K562 (cell line): ENCODE measurements around the gene ARHGEF16. TPM values are rescaled to one million over a fixed set of nuclear protein-coding genes. Genes with fewer than 3 reads are reported as not detected.
A peak's percentile ranks its signal among the peaks of the same experiment; 100 is the strongest.

Source experiments
- ATAC-seq: fragments of 200-7000 bp; cut with Tn5 transposase; 3 replicates; pipeline ENCODE4 v1.9.1; 2020; ENCODE audit warnings: moderate library complexity
- BruUV-seq: library from RNA; stranded (reverse); fragments of 400-500 nt; replicated peaks from 2 replicates; lab custom pipeline; 2021; lab: Mats Ljungman, UMichigan
- CTCF ChIA-PET: fragments of 300-600 bp; formaldehyde crosslinking; extraction: SDS; loops from one replicate; lab custom pipeline; 2021; ENCODE audit warnings: low intra/inter-chr PET ratio; lab: Yijun Ruan, JAX
- POLR2A ChIA-PET: fragments of 300-600, 350-650 bp; sonication (Branson Sonifier 250); formaldehyde crosslinking; extraction: SDS; loops from one replicate; lab custom pipeline; 2021; ENCODE audit warnings: antibody characterized with exemption, inconsistent platforms; lab: Yijun Ruan, JAX
- DNase-seq, 4 experiments: peaks; one replicate each; pipeline versions ENCODE4 v3.0.0 to v3.0.0-alpha.2; 2011 to 2018; ENCODE audit warnings: low spot score in 3 of 4, mixed read lengths in 3 of 4; ENCODE audit errors: extremely low read depth in 1 of 4
- FAIRE-seq: peaks from 2 replicates; lab custom pipeline; 2011; peaks lifted over from hg19 to GRCh38; lab: Jason Lieb, UNC
- H2AFZ ChIP-seq: 2 replicates; pipeline ENCODE4 v1.6.0; 2011; ENCODE audit warnings: low read depth, low read length, control low read depth, inconsistent platforms
- H3K27ac ChIP-seq: fragments of 200-600 bp; 3 replicates; pipeline ENCODE4 v1.8.0; 2011; ENCODE audit warnings: low read depth, mild to moderate bottlenecking, control low read depth, inconsistent platforms, low read length, moderate library complexity, mixed read lengths; ENCODE audit errors: extremely low read depth
- H3K27me3 ChIP-seq, 2 experiments: fragments of 300-600 bp in 1 of 2; 2 replicates in 1 of 2; 3 replicates in 1 of 2; pipeline versions ENCODE4 v1.6.0 to v1.8.0; 2011; ENCODE audit warnings: inconsistent platforms in 2 of 2, low read length in 2 of 2, mild to moderate bottlenecking in 1 of 2, mixed read lengths in 1 of 2, moderate library complexity in 1 of 2; ENCODE audit not compliant: control insufficient read depth in 2 of 2, insufficient read depth in 2 of 2
- H3K36me3 ChIP-seq: fragments of 300-600 bp; 3 replicates; pipeline ENCODE4 v1.8.0; 2011; ENCODE audit warnings: mild to moderate bottlenecking, low read length, inconsistent platforms; ENCODE audit not compliant: control insufficient read depth, insufficient read depth
- H3K4me1 ChIP-seq, 2 experiments: fragments of 200-600 bp in 1 of 2; replicated peaks in 1 of 2; 2 replicates in 1 of 2; 3 replicates in 1 of 2; pipeline versions ENCODE4 v1.5.1 to v1.8.0; 2011; ENCODE audit warnings: inconsistent platforms in 2 of 2, low read length in 2 of 2, mild to moderate bottlenecking in 1 of 2, mixed read lengths in 1 of 2, moderate library complexity in 1 of 2; ENCODE audit not compliant: control insufficient read depth in 2 of 2, insufficient read depth in 2 of 2
- H3K4me2 ChIP-seq: 2 replicates; pipeline ENCODE4 v1.6.1; 2011; ENCODE audit warnings: low read length, control low read depth, inconsistent platforms, mixed read lengths; ENCODE audit not compliant: insufficient read depth
- H3K4me3 ChIP-seq: fragments of 200-600 bp; sonication (generic), shearing (Covaris generic); 2 replicates; pipeline ENCODE4 v1.5.1; 2016; ENCODE audit warnings: control low read depth, inconsistent platforms
- H3K79me2 ChIP-seq: fragments of 200-600 bp; 3 replicates; pipeline ENCODE4 v1.8.0; 2011; ENCODE audit warnings: low read length, inconsistent platforms; ENCODE audit not compliant: control insufficient read depth, insufficient read depth
- H3K9ac ChIP-seq, 2 experiments: 2 replicates each; pipeline versions ENCODE4 v1.6.0 to v1.6.1; 2011; ENCODE audit warnings: low read depth in 2 of 2, low read length in 2 of 2, control low read depth in 1 of 2, inconsistent platforms in 1 of 2, mild to moderate bottlenecking in 1 of 2, mixed read lengths in 1 of 2; ENCODE audit not compliant: insufficient read depth in 1 of 2
- H3K9me1 ChIP-seq: one replicate; pipeline ENCODE4 v1.6.0; 2011; ENCODE audit warnings: inconsistent platforms, mild to moderate bottlenecking, low read length, moderate library complexity; ENCODE audit not compliant: control insufficient read depth, insufficient read depth
- H3K9me3 ChIP-seq: replicated peaks from 2 replicates; pipeline ENCODE4 v1.5.1; 2011; ENCODE audit warnings: low read depth, low read length, inconsistent platforms; ENCODE audit not compliant: control insufficient read depth, insufficient read depth
- H4K20me1 ChIP-seq: replicated peaks from 2 replicates; pipeline ENCODE4 v1.6.1; 2011; ENCODE audit warnings: low read length, inconsistent platforms, mixed read lengths; ENCODE audit not compliant: control insufficient read depth, insufficient read depth
- KAT2B ChIP-seq: IDR thresholded peaks from one replicate; pipeline ENCODE4 v1.6.1; 2012; ENCODE audit warnings: low read depth, mild to moderate bottlenecking, control low read depth, inconsistent platforms, low read length, moderate library complexity
- KDM1A ChIP-seq, 2 experiments: fragments of 450-650 bp; IDR thresholded peaks; 2 replicates each; pipeline ENCODE4 v1.6.1; 2016; ENCODE audit warnings: mild to moderate bottlenecking in 2 of 2
- WGBS: fragments of 100-300 bp; shearing (Covaris generic); methylation state at CpG from one replicate; pipeline ENCODE4 v1.1.6; 2016; ENCODE audit warnings: low coverage, mixed read lengths; ENCODE audit not compliant: insufficient coverage; ENCODE audit errors: missing lambda C conversion rate; 5-methylcytosine and 5-hydroxymethylcytosine counted together
- in situ Hi-C: fragments of 300-500 bp; cut with MboI; formaldehyde crosslinking; loops from 4 replicates; pipeline ENCODE4 v1.15.0; 2018; ENCODE audit warnings: inconsistent platforms, mixed read lengths
- intact Hi-C: fragments of 100-400 bp; cut with micrococcal nuclease; formaldehyde crosslinking; loops from 2 replicates; pipeline ENCODE4 v1.14.2; 2022
- polyA plus RNA-seq, 8 experiments: library from polyadenylated mRNA; depleted of rRNA in 4 of 8; stranded (reverse) in 5 of 8; unstranded in 3 of 8; fragments of >200 nt; fragmentation: Nextera tagmentation in 2 of 8; fragmentation: Illumina TruSeq in 1 of 8; extraction: Ambion mirVana in 2 of 8; extraction: Trizol in 1 of 8; gene quantifications; 2 replicates each; pipeline versions ENCODE4 v1.2.1 to v1.2.3, GENCODE V29; 2011 to 2014; ENCODE audit warnings: inconsistent platforms in 1 of 8, missing spikeins in 1 of 8
- total RNA-seq, 7 experiments: library from RNA; depleted of rRNA in 6 of 7; stranded (reverse); fragments of >200 nt in 6 of 7; fragmentation: Illumina TruSeq in 2 of 7; extraction: Trizol in 2 of 7; gene quantifications; 2 replicates each; pipeline versions ENCODE4 v1.2.1 to v1.2.3, GENCODE V29; 2011 to 2021; ENCODE audit warnings: low replicate concordance in 1 of 7
- TF ChIP-seq, protein P1 (sequence below): fragments of 250-450 bp; sonication (Bioruptor Pico); IDR thresholded peaks from 2 replicates; pipeline ENCODE4 v1.8.0; 2021; ENCODE audit warnings: borderline replicate concordance, mild to moderate bottlenecking, moderate library complexity; ENCODE audit not compliant: poor library complexity, severe bottlenecking
- TF ChIP-seq, protein P2 (sequence below): fragments of 450-650 bp; IDR thresholded peaks from 2 replicates; pipeline ENCODE4 v1.6.1; 2016; ENCODE audit warnings: low read depth

The ARHGEF16 gene
- total and polyA plus RNA-seq, 9 of the 15 experiments (the other 6 are each of a cell fraction or from before 2014, with no cell fraction given) = 0.15 to 1.2 (median 0.49) TPM; not detected in 2

DNA sequence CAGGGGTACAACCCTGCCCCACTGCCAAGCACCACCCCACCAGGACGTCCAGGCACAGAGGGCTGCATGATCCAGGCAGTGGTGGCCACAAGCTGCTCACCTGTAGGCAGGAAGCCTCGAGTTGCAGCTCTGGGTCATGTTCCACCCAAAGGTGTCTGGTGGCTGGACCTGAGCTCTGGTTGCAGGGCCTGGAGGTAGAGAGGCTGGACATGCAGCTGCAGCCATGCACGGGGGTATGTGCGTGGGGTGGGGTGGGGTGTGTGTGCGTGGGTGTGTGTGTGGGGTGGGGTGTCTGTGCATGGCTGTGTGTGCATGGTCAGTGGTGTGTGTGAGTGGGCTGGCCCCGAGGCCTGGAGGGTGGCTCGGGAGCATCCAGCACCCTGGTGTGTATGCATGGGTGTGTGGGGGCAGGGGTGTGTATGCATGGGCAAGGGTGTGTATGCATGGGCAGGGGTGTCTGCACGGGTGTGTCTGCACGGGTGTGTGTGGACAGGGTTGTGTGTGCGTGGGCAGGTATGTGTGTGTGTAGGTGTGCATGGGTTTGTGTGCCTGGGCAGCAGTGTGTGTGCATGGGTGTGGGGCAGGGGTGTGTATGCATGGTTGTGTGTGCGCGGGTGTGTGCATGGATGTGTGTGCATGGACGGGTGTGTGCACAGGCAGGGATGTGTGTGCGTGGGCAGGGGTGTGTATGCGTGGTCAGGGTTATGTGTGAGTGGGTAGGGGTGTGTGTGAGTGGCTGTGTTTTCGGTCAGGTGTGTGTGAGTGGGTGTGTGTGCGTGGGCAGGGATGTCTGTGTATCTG, 15.6 kb downstream of the ARHGEF16 start:
- Histone ChIP-seq H3K27ac (no peak overlapping the region), H3K4me2 (no peak overlapping the region), H3K27me3 (peaks cover 11 to 60% of the 10 kb centered on the region in 2 experiments; a peak in 4 of 5 replicates), H3K79me2 (no peaks in the 10 kb centered on the region), H3K4me3 (no peak overlapping the region), H3K9me1 (peaks cover 4% of the 10 kb centered on the region), H3K9me3 (no peaks in the 10 kb centered on the region), H3K9ac (no peak overlapping the region; a peak in 1 of 4 replicates), H4K20me1 (peaks cover 17% of the 10 kb centered on the region), H3K36me3 (no peaks in the 10 kb centered on the region), H2AFZ (no peak overlapping the region), H3K4me1 (peaks cover 0 to 55% of the 10 kb centered on the region in 2 experiments; a peak in 3 of 5 replicates)
- ATAC-seq (no peak), FAIRE-seq (no peak), DNase-seq (no peak)
- no TSS peak for BruUV-seq
- no peak for TF ChIP-seq KAT2B
- TF ChIP-seq KDM1A (IDR thresholded peaks at IDR 0.05) = peak in 1 of 2 experiments; percentile 64; a peak in 1 of 4 replicates
- TF ChIP-seq, protein P1, sequence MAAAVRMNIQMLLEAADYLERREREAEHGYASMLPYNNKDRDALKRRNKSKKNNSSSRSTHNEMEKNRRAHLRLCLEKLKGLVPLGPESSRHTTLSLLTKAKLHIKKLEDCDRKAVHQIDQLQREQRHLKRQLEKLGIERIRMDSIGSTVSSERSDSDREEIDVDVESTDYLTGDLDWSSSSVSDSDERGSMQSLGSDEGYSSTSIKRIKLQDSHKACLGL (CRISPR knock-in tag) = no peak
- TF ChIP-seq, protein P2, sequence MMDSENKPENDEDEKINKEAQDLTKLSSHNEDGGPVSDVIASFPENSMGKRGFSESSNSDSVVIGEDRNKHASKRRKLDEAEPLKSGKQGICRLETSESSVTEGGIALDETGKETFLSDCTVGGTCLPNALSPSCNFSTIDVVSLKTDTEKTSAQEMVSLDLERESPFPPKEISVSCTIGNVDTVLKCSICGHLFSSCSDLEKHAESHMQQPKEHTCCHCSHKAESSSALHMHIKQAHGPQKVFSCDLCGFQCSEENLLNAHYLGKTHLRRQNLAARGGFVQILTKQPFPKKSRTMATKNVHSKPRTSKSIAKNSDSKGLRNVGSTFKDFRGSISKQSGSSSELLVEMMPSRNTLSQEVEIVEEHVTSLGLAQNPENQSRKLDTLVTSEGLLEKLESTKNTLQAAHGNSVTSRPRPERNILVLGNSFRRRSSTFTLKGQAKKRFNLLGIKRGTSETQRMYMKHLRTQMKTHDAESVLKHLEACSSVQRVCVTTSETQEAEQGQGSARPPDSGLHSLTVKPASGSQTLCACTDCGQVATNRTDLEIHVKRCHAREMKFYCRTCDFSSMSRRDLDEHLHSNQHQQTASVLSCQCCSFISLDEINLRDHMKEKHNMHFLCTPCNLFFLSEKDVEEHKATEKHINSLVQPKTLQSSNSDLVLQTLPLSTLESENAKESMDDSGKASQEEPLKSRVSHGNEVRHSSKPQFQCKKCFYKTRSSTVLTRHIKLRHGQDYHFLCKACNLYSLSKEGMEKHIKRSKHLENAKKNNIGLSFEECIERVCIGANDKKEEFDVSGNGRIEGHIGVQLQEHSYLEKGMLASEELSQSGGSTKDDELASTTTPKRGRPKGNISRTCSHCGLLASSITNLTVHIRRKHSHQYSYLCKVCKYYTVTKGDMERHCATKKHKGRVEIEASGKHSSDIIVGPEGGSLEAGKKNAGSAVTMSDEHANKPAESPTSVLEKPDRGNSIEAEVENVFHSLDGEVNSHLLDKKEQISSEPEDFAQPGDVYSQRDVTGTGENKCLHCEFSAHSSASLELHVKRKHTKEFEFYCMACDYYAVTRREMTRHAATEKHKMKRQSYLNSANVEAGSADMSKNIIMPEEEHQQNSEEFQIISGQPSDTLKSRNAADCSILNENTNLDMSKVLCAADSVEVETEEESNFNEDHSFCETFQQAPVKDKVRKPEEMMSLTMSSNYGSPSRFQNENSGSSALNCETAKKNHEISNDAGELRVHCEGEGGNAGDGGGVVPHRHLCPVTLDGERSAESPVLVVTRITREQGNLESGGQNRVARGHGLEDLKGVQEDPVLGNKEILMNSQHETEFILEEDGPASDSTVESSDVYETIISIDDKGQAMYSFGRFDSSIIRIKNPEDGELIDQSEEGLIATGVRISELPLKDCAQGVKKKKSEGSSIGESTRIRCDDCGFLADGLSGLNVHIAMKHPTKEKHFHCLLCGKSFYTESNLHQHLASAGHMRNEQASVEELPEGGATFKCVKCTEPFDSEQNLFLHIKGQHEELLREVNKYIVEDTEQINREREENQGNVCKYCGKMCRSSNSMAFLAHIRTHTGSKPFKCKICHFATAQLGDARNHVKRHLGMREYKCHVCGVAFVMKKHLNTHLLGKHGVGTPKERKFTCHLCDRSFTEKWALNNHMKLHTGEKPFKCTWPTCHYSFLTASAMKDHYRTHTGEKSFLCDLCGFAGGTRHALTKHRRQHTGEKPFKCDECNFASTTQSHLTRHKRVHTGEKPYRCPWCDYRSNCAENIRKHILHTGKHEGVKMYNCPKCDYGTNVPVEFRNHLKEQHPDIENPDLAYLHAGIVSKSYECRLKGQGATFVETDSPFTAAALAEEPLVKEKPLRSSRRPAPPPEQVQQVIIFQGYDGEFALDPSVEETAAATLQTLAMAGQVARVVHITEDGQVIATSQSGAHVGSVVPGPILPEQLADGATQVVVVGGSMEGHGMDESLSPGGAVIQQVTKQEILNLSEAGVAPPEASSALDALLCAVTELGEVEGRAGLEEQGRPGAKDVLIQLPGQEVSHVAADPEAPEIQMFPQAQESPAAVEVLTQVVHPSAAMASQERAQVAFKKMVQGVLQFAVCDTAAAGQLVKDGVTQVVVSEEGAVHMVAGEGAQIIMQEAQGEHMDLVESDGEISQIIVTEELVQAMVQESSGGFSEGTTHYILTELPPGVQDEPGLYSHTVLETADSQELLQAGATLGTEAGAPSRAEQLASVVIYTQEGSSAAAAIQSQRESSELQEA = no peak
- ChIA-PET POLR2A (interaction anchor here (0.5 kb wide), 1 partner anchor 232 kb away, joined by 3 read pairs; no protein-coding TSS in a partner anchor), CTCF (no interaction called here)
- intact Hi-C loops (no loop called here), in situ Hi-C loops (no loop called here)
- 12% methylated on average over 16 of the region's 17 CpGs for WGBS
